Measurements from ENCODE around the gene COL5A1. TPM values are rescaled to one million over a fixed set of nuclear protein-coding genes. Genes with fewer than 3 reads are reported as not detected.

COL5A1 gene
- total and polyA plus RNA-seq, 2 experiments from 2014 or later: 2.5 to 13.1 TPM

DNA sequence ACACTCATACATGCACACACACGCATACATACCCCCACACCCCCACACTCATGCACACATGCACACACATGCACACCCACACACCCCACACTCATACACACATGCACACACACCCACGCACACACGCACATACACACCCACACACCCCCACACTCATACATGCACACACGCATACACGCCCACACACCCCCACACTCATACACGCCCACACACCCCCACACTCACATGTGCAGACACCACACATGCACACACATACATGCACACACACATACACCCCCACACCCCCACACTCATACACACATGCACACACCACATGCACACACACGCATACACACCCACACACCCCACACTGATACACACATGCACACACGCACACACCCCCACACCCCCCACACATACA is 118.3 kb downstream of the COL5A1 start (continued):
- TF ChIP-seq, protein P1, sequence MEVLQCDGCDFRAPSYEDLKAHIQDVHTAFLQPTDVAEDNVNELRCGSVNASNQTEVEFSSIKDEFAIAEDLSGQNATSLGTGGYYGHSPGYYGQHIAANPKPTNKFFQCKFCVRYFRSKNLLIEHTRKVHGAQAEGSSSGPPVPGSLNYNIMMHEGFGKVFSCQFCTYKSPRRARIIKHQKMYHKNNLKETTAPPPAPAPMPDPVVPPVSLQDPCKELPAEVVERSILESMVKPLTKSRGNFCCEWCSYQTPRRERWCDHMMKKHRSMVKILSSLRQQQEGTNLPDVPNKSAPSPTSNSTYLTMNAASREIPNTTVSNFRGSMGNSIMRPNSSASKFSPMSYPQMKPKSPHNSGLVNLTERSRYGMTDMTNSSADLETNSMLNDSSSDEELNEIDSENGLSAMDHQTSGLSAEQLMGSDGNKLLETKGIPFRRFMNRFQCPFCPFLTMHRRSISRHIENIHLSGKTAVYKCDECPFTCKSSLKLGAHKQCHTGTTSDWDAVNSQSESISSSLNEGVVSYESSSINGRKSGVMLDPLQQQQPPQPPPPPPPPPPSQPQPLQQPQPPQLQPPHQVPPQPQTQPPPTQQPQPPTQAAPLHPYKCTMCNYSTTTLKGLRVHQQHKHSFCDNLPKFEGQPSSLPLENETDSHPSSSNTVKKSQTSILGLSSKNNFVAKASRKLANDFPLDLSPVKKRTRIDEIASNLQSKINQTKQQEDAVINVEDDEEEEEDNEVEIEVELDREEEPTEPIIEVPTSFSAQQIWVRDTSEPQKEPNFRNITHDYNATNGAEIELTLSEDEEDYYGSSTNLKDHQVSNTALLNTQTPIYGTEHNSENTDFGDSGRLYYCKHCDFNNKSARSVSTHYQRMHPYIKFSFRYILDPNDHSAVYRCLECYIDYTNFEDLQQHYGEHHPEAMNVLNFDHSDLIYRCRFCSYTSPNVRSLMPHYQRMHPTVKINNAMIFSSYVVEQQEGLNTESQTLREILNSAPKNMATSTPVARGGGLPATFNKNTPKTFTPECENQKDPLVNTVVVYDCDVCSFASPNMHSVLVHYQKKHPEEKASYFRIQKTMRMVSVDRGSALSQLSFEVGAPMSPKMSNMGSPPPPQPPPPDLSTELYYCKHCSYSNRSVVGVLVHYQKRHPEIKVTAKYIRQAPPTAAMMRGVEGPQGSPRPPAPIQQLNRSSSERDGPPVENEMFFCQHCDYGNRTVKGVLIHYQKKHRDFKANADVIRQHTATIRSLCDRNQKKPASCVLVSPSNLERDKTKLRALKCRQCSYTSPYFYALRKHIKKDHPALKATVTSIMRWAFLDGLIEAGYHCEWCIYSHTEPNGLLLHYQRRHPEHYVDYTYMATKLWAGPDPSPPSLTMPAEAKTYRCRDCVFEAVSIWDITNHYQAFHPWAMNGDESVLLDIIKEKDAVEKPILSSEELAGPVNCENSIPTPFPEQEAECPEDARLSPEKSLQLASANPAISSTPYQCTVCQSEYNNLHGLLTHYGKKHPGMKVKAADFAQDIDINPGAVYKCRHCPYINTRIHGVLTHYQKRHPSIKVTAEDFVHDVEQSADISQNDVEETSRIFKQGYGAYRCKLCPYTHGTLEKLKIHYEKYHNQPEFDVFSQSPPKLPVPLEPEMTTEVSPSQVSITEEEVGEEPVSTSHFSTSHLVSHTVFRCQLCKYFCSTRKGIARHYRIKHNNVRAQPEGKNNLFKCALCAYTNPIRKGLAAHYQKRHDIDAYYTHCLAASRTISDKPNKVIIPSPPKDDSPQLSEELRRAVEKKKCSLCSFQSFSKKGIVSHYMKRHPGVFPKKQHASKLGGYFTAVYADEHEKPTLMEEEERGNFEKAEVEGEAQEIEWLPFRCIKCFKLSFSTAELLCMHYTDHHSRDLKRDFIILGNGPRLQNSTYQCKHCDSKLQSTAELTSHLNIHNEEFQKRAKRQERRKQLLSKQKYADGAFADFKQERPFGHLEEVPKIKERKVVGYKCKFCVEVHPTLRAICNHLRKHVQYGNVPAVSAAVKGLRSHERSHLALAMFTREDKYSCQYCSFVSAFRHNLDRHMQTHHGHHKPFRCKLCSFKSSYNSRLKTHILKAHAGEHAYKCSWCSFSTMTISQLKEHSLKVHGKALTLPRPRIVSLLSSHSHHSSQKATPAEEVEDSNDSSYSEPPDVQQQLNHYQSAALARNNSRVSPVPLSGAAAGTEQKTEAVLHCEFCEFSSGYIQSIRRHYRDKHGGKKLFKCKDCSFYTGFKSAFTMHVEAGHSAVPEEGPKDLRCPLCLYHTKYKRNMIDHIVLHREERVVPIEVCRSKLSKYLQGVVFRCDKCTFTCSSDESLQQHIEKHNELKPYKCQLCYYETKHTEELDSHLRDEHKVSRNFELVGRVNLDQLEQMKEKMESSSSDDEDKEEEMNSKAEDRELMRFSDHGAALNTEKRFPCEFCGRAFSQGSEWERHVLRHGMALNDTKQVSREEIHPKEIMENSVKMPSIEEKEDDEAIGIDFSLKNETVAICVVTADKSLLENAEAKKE (CRISPR knock-in tag; IDR thresholded peaks at IDR 0.05): no peak

DNA sequence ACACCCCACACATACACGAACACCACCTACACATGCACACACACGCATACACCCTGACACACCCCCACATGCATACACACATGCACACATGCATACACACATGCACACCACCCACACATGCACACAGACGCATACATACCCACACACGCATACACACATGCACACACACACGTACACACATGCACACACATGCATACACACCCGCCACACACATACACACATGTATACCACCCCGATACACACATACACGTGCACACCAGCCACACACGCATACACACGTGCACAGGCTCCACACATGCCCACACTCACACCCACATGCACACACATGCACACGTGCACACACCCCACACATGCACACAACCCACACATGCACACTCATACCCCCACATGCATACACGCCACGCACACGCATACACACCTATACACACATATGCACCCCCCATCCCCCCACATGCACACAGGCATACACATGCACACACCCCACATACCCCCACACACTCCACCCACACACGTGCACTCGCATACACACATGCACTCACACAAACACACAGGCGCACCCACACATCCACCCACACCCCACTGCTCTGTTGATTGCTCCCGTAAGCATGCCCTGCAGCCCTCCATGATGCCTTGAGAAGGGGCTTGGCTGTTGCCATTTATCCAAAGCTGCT is 119.3 kb downstream of the COL5A1 start:
- Histone ChIP-seq H3K4me1 (ENCODE audit: insufficient read depth) (no peaks in the 10 kb centered on the region), H4K20me1 (replicated peaks; ENCODE audit: insufficient read depth) (no peaks in the 10 kb centered on the region), H3F3A (replicated peaks; ENCODE audit: low read depth) (no peaks in the 10 kb centered on the region), H3K79me2 (replicated peaks; ENCODE audit: insufficient read depth) (no peaks in the 10 kb centered on the region), H2AFZ (no peak overlapping the region), H3K27me3 (ENCODE audit: insufficient read depth) (no peaks in the 10 kb centered on the region), H3K4me3 (no peak overlapping the region), H3K9me2 (ENCODE audit: insufficient read depth) (no peaks in the 10 kb centered on the region), H3K36me3 (ENCODE audit: insufficient read depth) (no peaks in the 10 kb centered on the region), H3K27ac (ENCODE audit: low read depth) (no peak overlapping the region), H3K4me2 (no peak overlapping the region)
- no peak for TF ChIP-seq NANOG (IDR thresholded peaks at IDR 0.05; ENCODE audit: borderline replicate concordance)
- TF ChIP-seq STAT1 (IDR thresholded peaks at IDR 0.05; ENCODE audit: unreplicated experiment): no peak
- H3K27me3 Mint-ChIP-seq (ENCODE audit: insufficient read depth, low read depth, poor library complexity): peaks cover 9% of the 10 kb centered on the region
- H3K4me1 Mint-ChIP-seq: no peaks in the 10 kb centered on the region
- peaks cover 8% of the 10 kb centered on the region; the same call in 2 of the 3 replicates for H3K36me3 Mint-ChIP-seq (ENCODE audit: low read depth)
- DNase-seq (ENCODE audit: low spot score) (no peak), ATAC-seq (no peak)
- H3K9me3 Mint-ChIP-seq: peaks cover 9% of the 10 kb centered on the region
- 0 out of 2 replicates have a peak overlapping the region, but pooled peaks have one; percentile 50 for H3K27ac Mint-ChIP-seq
- no peak overlapping the region for H3K4me3 Mint-ChIP-seq

Data from GM23338 (cell line).